ENCODE results near the gene SLITRK3. TPM values are rescaled to one million over a fixed set of nuclear protein-coding genes. Genes with fewer than 3 reads are reported as not detected.

SLITRK3 gene
- total RNA-seq, 4 donors from 2014 or later: 0.55 to 0.64 TPM; not detected in 2

- H3K27ac ChIP-seq: peak overlapping the region in 1 of 4 donors; percentile 33
- H3K9me3 ChIP-seq: no peaks in the 10 kb centered on the region
- in situ Hi-C loops (cut with MboI; ENCODE audit: low pct_ligation_motif_present in 1 of 4, low pct_unique_long_range_greater_than_20kb in 1 of 4, low sequenced_read_pairs in 3 of 4): no loop called here
- intact Hi-C loops (cut with DNase I; ENCODE audit: low total_unique reads): no loop called here
- TF ChIP-seq POLR2A (IDR thresholded peaks at IDR 0.05) (no peak), CTCF (IDR thresholded peaks at IDR 0.05) (no peak), POLR2AphosphoS5 (IDR thresholded peaks at IDR 0.05) (no peak)
- peaks cover 0 to 43% (median 21%) of the 10 kb centered on the region in 4 donors for H3K4me1 ChIP-seq
- 17 to 23% methylated on average over 3 to 22 of the region's 22 CpGs for WGBS, 2 donors (ENCODE audit: low coverage in 1 of 2)
- H3K4me3 ChIP-seq: peak overlapping the region in 3 of 4 donors; percentile 36 to 56 (median 37)
- H3K27me3 ChIP-seq: peaks cover 81% of the 10 kb centered on the region
- H3K36me3 ChIP-seq: no peaks in the 10 kb centered on the region
- no peak for DNase-seq
These were observed 1.5 kb downstream of the SLITRK3 start for GRCh38 chr3:165194511-165195240.

DNA sequence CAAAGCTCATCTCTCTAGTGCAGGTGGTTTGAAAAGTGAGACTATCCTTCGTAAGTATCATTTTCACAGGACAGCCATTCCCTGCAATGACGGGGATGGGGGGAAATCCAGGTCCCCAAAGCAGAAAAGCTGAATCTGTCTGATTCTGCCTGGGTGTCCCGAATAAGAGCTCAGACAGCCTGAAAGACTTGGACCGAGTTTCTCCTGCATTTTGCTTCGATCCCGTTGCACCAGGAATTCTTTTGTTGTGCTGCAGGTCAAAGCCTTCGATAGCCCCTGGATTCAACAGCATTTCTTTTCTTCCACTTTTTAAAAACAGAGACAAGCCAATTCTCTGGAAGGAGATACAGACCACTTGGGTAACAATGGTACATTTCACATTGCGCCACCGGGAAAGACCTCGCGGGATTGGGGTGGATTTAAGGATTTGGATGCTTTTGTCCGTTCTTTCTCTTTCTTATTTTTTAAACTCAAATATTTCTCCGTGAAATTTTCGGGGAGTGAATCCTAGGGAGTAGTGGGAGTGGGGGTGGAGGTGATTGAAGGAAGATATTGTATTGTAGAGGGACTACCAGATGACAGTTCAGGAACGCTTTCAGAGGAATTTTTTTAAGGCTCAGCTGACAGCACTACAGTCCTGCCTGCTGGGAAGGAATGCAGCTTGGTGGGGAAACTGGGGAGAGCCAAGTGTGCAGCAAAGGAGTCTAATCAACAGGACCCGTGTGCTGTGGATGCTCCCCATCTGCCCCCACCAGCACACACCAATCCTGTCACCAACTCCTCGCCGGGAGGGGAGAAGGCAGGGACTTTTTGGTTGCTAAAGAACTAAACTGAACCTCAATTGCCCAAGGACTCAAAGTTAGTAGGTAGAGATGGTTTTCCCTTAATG, 2.6 kb downstream of the SLITRK3 start:
- H3K4me3 ChIP-seq: peak overlapping the region in 1 of 4 donors; percentile 56
- H3K9me3 ChIP-seq: no peaks in the 10 kb centered on the region
- TF ChIP-seq POLR2AphosphoS5 (IDR thresholded peaks at IDR 0.05): no peak
- TF ChIP-seq CTCF (IDR thresholded peaks at IDR 0.05): no peak
- TF ChIP-seq EP300 (IDR thresholded peaks at IDR 0.05; ENCODE audit: low read depth): no peak
- TF ChIP-seq POLR2A (IDR thresholded peaks at IDR 0.05): no peak
- H3K4me1 ChIP-seq: peaks cover 0 to 43% (median 21%) of the 10 kb centered on the region in 4 donors
- H3K27me3 ChIP-seq: peaks cover 71% of the 10 kb centered on the region
- intact Hi-C loops (cut with DNase I; ENCODE audit: low total_unique reads) (no loop called here), in situ Hi-C loops (cut with MboI; ENCODE audit: low pct_ligation_motif_present in 1 of 4, low pct_unique_long_range_greater_than_20kb in 1 of 4, low sequenced_read_pairs in 3 of 4) (no loop called here)
- H3K36me3 ChIP-seq: no peaks in the 10 kb centered on the region
- 2 to 9% methylated on average over 11 to 18 of the region's 18 CpGs for WGBS, 2 donors (ENCODE audit: low coverage in 1 of 2)
- peak overlapping the region in 1 of 4 donors; percentile 33 for H3K27ac ChIP-seq
- no peak for DNase-seq

- Histone ChIP-seq H3K36me3 (no peaks in the 10 kb centered on the region), H3K27me3 (peaks cover 62% of the 10 kb centered on the region), H3K27ac (no peak overlapping the region), H3K9me3 (no peaks in the 10 kb centered on the region), H3K4me3 (peak overlapping the region in 1 of 4 donors; percentile 24), H3K4me1 (peaks cover 0 to 43% (median 21%) of the 10 kb centered on the region in 4 donors)
- TF ChIP-seq POLR2AphosphoS5 (IDR thresholded peaks at IDR 0.05) (no peak), POLR2A (IDR thresholded peaks at IDR 0.05) (no peak), EP300 (IDR thresholded peaks at IDR 0.05; ENCODE audit: low read depth) (no peak), CTCF (IDR thresholded peaks at IDR 0.05) (no peak)
- intact Hi-C loops (cut with DNase I; ENCODE audit: low total_unique reads) (no loop called here), in situ Hi-C loops (cut with MboI; ENCODE audit: low pct_ligation_motif_present in 1 of 4, low pct_unique_long_range_greater_than_20kb in 1 of 4, low sequenced_read_pairs in 3 of 4) (no loop called here)
- 20% methylated on average over 14 of the region's 14 CpGs; no CpG with 5 or more reads in 1 of the 2 donors for whole genome bisulfite sequencing, 2 donors (ENCODE audit: low coverage in 1 of 2)
- DNase-seq: no peak
These were observed 3.5 kb downstream of the SLITRK3 start for GRCh38 chr3:165192610-165193192.

DNA sequence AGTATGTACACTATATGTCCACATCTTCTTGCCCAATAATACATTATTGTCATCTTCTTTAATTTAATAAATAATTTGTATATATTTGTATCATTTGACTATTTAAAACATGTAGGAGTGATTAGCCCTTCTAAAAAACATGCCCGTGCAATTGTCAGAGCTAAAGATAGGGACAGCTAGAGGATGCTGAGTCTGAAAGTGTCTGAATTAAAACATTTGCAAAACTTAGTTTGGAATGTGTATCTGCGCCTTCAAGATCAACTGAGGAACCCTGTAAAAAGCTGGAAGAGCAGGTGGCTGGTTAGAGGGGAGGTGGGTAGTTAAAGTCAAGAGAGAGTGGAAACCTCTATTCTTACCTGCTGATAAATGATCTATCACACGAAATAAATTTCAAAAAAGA, 4.7 kb downstream of the SLITRK3 start:
- TF ChIP-seq POLR2A (IDR thresholded peaks at IDR 0.05) (no peak), POLR2AphosphoS5 (IDR thresholded peaks at IDR 0.05) (no peak), CTCF (IDR thresholded peaks at IDR 0.05) (no peak), EP300 (IDR thresholded peaks at IDR 0.05; ENCODE audit: low read depth) (no peak)
- Histone ChIP-seq H3K27ac (no peak overlapping the region), H3K36me3 (no peaks in the 10 kb centered on the region), H3K9me3 (no peaks in the 10 kb centered on the region), H3K27me3 (peaks cover 50% of the 10 kb centered on the region), H3K4me3 (no peak overlapping the region), H3K4me1 (peaks cover 0 to 34% (median 18%) of the 10 kb centered on the region in 4 donors)
- in situ Hi-C loops (cut with MboI; ENCODE audit: low pct_ligation_motif_present in 1 of 4, low pct_unique_long_range_greater_than_20kb in 1 of 4, low sequenced_read_pairs in 3 of 4) (no loop called here), intact Hi-C loops (cut with DNase I; ENCODE audit: low total_unique reads) (no loop called here)
- DNase-seq: no peak
- WGBS, 2 donors (ENCODE audit: low coverage in 1 of 2): 50 to 59% methylated on average over 3 of the region's 3 CpGs

All from transverse colon (tissue), 4 donors.